ENCODE data around the gene UROC1.

Gene UROC1

DNA sequence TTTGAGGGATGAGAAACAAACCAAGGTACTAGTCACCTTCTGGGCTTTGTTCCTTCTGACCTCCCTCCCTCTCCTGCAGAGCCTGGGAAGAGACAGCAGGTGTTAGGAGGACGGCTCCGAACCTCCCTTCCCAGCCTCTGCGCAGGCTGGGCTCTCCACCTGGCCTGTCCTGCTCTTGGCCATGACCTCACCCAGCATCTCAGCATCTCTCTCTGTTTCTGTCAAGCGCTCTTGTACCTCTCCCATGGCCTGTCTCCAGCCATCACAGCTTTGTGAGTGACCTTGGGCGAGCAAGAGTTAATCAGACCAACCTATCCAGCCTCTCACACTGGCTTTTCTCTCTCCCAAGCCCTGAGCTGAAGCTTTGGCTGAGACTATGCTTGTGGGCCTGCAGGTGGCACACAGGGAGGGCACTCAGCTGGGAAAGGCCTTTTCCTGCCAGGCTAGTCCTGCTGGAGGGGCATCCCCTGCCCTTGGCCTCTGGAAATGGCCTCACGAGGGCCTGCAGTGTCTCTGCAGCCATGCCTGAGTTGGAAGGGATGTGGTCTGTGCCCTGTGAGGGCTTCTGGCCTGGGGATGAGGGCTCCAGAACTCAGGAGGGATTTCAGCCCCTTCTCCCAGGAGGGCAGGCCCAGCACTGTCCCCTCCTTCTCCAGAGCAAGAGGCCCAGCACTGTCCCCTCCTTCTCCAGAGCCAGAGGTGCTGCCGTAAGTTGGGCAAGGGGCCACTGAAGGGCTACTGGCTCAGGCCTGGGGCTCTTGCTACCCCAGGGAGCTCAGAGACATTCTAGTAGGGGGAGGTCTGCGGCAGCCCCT, 8.5 kb upstream of the UROC1 start:
- no peak for TF ChIP-seq CTCF (IDR thresholded peaks at IDR 0.05; ENCODE audit: low read depth, low read length)
- no peak overlapping the region for H3K4me3 ChIP-seq (ENCODE audit: low read depth, low read length)

- no peak overlapping the region for H3K4me3 ChIP-seq (ENCODE audit: low read depth, low read length)
- TF ChIP-seq CTCF (IDR thresholded peaks at IDR 0.05; ENCODE audit: low read depth, low read length) = no peak
Measured at GRCh38 chr3:126525091-126525852, 7.7 kb upstream of the UROC1 start.

GRCh38 chr3:126524429-126524988, 6.9 kb upstream of the UROC1 start:
- no peak for TF ChIP-seq CTCF (IDR thresholded peaks at IDR 0.05; ENCODE audit: low read depth, low read length)
- H3K4me3 ChIP-seq (ENCODE audit: low read depth, low read length) = peak overlapping the region; percentile 39

GRCh38 chr3:126523745-126524428, 6.3 kb upstream of the UROC1 start, which contains the start of gene CHST13:
CHST13 (plus strand) TSS chr3:126524155; CDS start chr3:126524333, 178 bp downstream.
- peak within 1 kb of the TSS; percentile 39 for H3K4me3 ChIP-seq (ENCODE audit: low read depth, low read length)
- no peak for TF ChIP-seq CTCF (IDR thresholded peaks at IDR 0.05; ENCODE audit: low read depth, low read length)

- H3K4me3 ChIP-seq (ENCODE audit: low read depth, low read length) = no peak overlapping the region
- peak; percentile 87 for TF ChIP-seq CTCF (IDR thresholded peaks at IDR 0.05; ENCODE audit: low read depth, low read length)
Measured at GRCh38 chr3:126522363-126522788, 4.8 kb upstream of the UROC1 start.

DNA sequence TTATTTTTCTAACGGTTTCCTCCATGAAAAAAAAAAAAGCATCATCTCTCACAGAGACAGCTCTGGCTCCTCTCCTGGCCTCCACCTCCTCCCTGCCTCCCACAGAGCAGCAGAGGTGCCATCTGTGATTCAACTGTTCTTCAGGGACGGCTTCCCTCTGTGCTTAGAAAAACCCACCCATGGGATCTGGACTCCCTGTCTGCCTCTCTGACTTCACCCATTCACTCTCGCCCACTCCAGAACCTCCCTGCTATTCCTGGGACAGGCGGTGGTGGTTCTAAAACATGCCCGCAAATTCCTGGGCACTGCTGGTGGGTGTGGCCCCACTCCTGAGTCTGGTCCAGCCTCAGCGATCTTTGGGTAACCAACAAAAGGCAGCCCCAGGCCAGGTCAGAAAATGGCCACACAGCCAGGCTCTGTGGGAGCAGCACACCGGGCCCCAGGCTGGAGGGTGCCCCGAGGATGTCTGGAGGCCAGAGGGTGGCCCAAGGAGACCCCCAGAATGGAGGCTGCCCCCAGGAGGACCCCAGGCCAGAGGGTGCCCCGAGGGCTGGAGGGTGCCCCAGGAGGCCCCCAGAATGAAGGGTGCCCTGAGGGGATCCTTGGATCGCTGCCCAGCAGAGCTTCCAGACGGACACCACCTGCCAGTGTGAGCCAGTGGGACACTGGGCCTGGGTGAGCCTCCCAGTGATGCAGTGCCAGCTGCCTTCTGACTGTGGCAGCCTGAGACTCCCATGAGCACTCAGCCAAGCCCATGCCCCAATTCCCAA, 3.7 kb upstream of the UROC1 start:
- H3K4me3 ChIP-seq (ENCODE audit: low read depth, low read length) = no peak overlapping the region
- no peak for TF ChIP-seq CTCF (IDR thresholded peaks at IDR 0.05; ENCODE audit: low read depth, low read length)
